NK-92 (cell line): ENCODE results near the gene SYT12.
"Not testable (repeated sequence)": the region's sequence is repeated elsewhere in the genome, so short reads cannot be mapped to it uniquely, and the experiment has no call there.

Experiments used
- DNase-seq: peaks from one replicate; lab custom pipeline; 2025; ENCODE audit not compliant: unreplicated experiment; lab: John Stamatoyannopoulos, UW

The SYT12 gene, protein sequence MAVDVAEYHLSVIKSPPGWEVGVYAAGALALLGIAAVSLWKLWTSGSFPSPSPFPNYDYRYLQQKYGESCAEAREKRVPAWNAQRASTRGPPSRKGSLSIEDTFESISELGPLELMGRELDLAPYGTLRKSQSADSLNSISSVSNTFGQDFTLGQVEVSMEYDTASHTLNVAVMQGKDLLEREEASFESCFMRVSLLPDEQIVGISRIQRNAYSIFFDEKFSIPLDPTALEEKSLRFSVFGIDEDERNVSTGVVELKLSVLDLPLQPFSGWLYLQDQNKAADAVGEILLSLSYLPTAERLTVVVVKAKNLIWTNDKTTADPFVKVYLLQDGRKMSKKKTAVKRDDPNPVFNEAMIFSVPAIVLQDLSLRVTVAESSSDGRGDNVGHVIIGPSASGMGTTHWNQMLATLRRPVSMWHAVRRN

DNA sequence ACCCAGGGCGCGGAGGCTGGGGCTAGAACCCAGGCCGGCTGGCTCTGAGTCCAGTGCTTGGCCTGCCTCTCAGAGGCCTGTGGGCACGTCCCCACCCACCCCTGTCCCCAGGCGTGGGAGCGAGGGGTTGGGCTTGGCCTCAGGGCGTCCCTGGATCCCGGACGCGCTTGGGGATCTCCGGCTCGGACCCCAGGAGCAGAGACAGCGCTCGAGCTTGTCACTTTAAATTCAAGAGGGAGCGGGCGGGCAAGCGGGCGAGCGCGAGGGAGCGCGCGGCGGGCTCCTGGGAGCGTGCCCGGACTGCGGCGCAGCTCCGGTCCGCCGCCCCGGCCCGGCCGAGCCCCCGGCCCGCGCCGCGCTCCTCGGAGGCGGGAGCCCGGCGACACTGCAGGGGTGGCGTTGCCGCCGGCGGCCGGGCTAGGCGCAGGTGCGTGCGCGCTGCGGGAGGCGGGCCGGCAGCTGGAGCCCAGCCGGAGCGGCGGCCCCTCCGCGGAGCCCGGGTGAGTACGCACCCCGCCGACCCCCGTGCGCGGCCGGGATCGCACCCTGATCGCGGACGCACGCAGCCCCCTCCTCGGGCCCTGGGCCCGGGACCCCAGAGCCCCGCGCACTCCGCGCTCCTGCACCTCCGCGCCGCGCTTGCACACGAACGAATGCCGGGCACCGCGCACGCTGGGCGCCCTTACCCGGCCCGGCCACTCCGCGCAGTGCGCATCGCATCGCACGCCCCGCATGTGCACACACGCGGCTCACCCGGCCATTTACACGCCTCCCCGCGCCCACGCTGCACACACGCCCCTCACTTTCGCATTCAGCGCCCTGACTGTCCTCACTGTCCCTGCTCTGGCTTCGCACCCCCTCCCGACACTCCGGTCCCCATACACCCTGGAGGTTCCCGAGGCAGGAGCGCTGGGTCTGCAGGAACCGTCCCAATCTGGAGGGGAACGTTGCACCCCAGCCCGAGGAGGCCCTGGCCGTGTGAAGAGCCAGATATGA lies at the start of gene SYT12:
TSS of gene SYT12 (plus strand) at position 174 of the 996 bp plus-strand sequence. CDS start 7,011 bp downstream, outside the sequence.
- DNase-seq = no peak

GRCh38 chr11:66973956-66974580 lies 48.9 kb upstream of the SYT12 start:
- DNase-seq = no peak

- DNase-seq = no peak
Observed at GRCh38 chr11:66974724-66975404, 48.1 kb upstream of the SYT12 start, which contains the start of gene C11orf86. C11orf86 (plus strand) TSS chr11:66975304; CDS start chr11:66975363, 59 bp downstream.

DNA sequence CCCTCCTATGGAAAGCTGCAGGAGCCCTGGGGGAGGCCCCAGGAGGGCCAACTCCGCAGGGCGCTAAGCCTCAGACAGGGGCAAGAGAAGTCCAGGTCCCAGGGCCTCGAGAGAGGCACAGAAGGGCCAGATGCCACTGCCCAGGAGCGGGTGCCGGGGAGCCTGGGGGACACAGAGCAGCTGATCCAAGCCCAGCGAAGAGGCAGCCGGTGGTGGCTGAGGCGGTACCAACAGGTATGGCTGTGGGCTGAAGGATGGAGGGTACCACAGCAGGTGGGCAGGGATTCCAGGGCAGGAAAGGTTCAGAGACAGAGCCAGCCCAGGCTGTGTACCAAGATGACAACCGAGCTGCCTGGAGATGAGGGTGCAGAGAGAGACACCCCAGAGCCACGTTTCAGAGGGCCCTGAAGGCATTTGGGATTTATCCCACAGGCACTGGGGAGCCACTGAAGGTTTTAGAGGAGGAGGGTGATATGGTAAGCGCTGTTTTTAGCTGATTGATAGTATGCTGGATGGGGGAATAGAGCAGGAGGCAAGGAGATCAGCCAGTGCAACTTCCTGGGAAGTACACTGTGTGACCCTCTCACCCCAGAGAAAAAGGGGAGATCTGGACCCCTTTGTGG lies 47.4 kb upstream of the SYT12 start:
- DNase-seq = no peak

- no peak for DNase-seq
Observed at GRCh38 chr11:66976028-66976467, 46.9 kb upstream of the SYT12 start.

- no peak for DNase-seq
Observed at GRCh38 chr11:66976925-66977324, 46.0 kb upstream of the SYT12 start.

GRCh38 chr11:66978229-66978628 lies 44.7 kb upstream of the SYT12 start:
- no peak for DNase-seq

DNA sequence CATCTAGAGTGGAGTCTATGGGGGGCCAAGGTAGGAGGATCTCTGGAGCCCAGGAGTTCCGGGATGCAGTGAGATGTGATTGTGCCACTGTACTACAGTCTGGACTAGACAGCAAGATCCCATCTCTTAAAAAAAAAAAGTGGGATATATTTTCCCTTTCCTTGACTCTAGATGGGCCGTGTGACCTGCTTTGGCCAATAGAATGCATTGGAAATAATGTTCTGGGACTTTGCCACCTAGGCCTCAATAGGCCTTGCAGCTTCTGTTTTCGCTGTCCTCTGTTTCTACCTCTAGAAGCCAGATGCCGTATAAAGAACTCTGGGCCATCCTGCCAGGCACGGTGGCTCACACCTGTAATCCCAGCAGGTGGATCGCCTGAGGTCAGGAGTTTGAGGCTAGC lies 44.2 kb upstream of the SYT12 start:
- DNase-seq = no peak

GRCh38 chr11:66979336-66979980 lies 43.5 kb upstream of the SYT12 start:
- no peak for DNase-seq

DNA sequence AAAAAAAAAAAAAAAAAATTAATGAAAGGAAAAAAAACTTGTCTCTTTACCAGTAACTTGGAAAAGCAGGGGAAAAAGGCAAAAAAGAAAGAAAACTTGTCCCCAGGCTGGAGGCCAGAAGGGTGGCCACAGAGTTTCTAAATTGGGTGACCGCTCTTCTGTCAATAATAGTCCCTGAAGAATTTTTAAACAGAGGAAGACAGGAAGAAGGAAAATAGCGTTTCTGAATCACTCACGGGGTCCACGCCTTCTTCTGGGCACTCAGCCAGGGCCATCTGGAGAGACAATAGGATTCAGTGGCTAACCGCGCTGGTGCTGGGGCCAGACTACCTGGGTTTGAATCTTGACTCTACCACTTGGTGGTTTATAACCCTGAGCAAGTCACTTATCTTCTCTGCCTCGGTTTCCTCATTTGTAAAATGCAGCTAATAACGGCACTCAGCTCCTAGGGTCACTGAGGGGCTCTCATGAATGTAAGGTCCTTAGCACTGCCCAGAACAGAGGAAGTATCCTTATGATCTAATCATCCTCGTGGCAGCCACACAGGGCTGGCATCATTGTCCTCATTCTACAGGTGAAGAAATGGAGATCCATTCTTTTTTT lies 40.9 kb upstream of the SYT12 start:
- no peak for DNase-seq

DNA sequence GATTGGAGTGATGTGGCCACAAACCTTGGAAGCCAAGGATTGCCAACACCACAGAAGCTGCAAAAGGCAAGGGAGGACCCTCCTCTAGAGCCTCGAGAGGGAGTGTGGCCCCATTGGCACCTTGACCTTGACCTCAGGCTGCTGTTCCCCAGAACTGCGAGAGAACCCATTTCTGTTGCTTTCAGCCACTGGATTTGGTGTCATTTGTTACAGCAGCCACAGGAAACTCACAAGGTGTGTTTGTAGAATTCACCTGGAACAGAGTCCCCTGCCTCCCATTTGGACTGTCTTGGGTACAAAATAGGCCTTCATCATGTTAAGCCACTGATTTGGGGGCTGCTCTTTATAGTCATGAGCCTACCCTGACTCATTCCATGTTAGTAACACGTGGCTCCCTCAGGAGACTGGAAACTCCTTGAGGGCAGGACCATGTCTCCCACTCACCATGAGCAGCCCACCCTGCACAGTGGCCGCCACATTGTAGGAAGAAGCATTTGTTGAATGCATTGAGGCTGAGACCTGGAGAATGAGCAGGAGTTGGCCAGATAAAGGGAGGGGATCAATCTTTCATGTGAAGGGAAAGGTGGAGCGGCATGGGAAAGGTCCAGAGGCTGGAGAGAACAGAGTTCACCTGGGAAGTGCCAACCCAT lies 39.5 kb upstream of the SYT12 start:
- DNase-seq = no peak

DNA sequence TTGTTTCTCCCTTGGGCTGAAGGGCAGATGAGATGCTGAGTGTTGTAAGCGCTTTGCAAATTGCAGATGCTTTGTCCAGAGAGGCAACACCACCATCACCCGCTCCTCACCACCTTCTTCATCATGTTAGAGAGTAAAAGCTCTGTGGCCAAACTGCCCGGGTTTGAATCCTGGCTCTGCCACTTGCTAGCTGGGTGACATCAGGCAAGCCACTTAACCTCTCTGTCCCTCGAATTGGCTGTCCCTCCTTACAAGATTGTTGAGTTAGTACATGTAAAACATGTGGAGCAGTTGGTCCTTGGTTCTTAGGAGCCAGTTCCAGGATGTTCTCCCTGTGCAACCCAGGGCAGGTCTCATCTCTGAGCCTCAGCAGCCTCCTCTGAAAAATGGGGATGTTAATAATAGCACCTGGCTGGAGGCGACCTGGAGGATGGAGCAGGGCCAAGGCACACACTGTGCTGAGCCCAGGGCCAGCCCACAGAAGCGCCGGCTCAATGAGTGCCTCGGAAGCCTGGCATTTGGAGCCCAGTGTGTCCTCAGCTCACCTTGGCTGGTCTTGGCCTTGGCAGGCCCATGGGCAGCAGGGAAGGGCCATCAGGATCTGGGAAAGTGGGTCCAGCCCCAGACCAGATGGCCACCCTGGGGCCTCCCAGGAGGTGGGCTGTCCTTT lies 37.3 kb upstream of the SYT12 start:
- DNase-seq = no peak

GRCh38 chr11:66986178-66986545 lies 36.8 kb upstream of the SYT12 start:
- no peak for DNase-seq

DNA sequence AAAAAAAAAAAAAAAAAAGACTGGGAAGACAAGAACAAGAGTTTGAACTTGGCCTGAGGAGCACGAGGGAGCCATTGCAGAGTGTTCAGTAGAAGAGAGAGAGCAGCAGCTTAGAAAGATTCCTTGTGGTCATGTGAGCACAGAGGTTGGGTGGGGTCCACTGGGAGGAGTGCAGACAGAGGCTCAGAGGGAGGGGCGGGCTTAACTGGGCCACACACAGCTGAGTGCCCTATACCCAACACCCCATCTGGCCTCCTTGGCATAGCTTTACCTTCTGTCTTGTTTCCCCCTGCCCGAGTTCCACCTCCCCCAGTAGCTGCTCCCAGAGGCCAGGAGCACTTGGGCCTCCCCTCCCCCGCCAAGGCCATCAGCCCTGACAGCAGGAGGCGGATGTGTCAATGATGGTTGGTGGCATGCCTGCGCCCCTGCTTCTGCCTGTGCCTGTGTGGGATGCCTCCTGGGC lies 35.7 kb upstream of the SYT12 start:
- no peak for DNase-seq

GRCh38 chr11:66987924-66988637 lies 34.9 kb upstream of the SYT12 start:
- no peak for DNase-seq

DNA sequence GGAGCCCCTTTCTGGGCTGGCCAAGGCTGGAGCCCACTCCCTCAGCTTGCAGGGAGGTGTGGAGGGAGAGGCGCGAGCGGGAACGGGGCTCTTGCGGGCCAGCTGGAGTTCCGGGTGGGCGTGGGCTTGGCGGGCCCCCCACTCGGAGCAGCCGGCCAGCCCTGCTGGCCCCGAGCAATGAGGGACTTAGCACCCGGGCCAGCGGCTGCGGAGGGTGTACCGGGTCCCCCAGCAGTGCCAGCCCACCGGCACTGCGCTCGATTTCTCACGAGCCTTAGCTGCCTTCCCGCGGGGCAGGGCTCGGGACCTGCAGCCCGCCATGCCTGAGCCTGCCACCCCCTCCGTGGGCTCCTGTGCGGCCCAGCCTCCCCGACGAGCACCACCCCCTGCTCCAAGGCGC lies 34.2 kb upstream of the SYT12 start:
- DNase-seq = not testable (repeated sequence)

DNA sequence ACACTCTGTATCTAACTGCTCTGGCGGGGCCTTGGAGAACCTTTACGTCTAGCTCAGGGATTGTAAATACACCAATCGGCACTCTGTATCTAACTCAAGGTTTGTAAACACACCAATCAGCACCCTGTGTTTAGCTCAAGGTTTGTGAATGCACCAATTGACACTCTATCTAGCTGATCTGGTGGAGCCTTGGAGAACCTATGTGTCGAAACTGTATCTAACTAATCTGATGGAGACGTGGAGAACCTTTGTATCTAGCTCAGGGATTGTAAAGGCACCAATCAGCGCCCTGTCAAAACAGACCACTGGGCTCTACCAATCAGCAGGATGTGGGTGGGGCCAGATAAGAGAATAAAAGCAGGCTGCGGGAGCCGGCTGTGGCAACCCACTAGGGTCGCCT lies 33.6 kb upstream of the SYT12 start:
- not testable (repeated sequence) for DNase-seq
